GM21447 (cell line): ENCODE results near the gene GUCY1A1.

Experiments used
- ATAC-seq: cut with Tn5 transposase; IDR thresholded peaks from one replicate; pipeline ENCODE4 v1.9.1; 2021; ENCODE audit not compliant: unreplicated experiment

The GUCY1A1 gene

GRCh38 chr4:155734065-155734464 is 67.4 kb downstream of the GUCY1A1 start:
- no peak for ATAC-seq

GRCh38 chr4:155734951-155735350 is 68.3 kb downstream of the GUCY1A1 start:
- ATAC-seq: no peak

DNA sequence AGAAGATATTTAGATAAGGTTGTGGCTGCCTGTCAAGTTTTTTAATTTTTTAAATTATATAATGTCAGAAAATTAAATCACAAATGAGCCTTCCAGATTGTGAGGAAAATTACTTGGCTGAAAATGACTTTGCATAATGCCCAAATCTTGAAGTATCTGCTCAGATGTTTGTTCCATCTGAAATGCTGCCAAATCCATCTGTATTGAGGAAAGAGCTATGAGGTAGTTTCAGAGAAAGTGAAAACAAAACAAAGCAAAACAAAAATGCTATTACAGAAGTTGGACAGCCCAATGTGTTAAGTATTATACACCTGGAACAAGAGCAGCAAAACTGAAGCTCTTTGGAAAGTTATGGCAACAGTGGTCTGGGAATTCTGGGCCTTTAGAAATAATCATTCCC is 68.8 kb downstream of the GUCY1A1 start:
- no peak for ATAC-seq

DNA sequence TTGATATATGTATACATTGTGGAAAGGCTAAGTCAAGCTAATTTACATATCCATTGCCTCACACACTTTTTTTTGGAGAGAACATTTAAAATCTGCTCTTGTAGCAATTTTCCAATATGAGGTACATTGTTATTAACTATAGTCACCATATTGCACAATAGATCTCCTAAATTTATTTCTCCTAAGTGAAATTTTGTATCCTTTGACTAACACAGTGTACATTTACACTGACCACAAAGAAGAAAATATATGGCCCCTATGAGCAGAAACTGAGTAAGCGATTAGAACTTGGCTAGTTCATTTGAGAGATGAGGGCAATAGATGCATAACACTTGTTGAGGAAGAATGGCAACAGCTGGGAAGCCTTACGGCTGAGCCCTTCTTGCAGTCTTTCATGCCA is 71.9 kb downstream of the GUCY1A1 start:
- ATAC-seq: no peak

GRCh38 chr4:155741546-155741945 is 74.9 kb downstream of the GUCY1A1 start:
- ATAC-seq: no peak

- no peak for ATAC-seq
Observed at GRCh38 chr4:155742310-155743015, 75.8 kb downstream of the GUCY1A1 start.

DNA sequence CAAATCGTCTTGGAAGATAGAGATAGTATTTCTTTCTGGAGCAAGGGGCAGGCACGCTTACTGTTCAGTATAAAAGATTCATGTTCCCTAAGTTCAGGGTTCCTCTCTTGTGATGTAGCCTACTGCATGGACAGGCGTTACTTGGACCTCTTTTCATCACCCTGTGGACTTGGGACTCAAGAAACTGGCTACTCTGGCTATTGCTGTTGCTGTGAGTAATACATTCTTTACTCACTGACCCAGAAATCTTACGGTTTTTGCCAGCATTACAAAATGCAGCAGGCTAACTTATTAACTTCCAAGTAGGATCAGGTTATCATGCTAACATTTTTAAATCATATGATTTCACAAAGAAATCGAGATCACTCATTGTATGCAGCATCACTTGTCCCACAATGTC is 79.3 kb downstream of the GUCY1A1 start:
- ATAC-seq: no peak

GRCh38 chr4:155748039-155748438 is 81.4 kb downstream of the GUCY1A1 start:
- ATAC-seq: no peak

- no peak for ATAC-seq
Observed at GRCh38 chr4:155749041-155749440, 82.4 kb downstream of the GUCY1A1 start.

GRCh38 chr4:155751569-155751968 is 84.9 kb downstream of the GUCY1A1 start:
- no peak for ATAC-seq

DNA sequence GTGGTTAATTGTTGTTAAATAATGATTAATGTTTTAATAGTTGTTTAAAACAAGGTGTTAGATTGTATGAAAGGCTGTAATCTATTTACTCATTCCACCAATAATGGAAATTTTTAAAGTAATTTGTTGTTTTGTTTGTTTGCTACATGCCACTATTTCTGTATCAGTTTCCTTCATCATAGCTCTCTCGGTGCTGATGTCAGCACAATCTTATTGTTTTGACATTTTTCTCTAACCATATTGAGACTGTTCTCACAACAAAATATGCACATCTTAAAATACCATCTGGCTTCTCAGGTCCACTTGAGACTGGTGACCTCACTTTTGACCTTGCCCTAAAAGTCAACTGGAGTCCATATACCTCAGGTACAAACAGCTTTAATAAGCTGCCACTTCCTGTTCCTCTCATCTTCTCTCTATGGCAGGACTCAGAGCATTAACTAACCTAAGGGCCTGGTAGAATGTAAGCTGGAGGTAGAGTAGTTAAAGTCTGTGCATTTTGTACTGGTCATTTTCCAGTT is 91.2 kb downstream of the GUCY1A1 start:
- ATAC-seq: no peak

GRCh38 chr4:155758481-155759371 is 92.1 kb downstream of the GUCY1A1 start, which contains the start of gene GUCY1B1:
Gene GUCY1B1 (plus strand): TSS chr4:155759021. CDS start chr4:155759141, 120 bp downstream.
- ATAC-seq: peak; percentile 97

DNA sequence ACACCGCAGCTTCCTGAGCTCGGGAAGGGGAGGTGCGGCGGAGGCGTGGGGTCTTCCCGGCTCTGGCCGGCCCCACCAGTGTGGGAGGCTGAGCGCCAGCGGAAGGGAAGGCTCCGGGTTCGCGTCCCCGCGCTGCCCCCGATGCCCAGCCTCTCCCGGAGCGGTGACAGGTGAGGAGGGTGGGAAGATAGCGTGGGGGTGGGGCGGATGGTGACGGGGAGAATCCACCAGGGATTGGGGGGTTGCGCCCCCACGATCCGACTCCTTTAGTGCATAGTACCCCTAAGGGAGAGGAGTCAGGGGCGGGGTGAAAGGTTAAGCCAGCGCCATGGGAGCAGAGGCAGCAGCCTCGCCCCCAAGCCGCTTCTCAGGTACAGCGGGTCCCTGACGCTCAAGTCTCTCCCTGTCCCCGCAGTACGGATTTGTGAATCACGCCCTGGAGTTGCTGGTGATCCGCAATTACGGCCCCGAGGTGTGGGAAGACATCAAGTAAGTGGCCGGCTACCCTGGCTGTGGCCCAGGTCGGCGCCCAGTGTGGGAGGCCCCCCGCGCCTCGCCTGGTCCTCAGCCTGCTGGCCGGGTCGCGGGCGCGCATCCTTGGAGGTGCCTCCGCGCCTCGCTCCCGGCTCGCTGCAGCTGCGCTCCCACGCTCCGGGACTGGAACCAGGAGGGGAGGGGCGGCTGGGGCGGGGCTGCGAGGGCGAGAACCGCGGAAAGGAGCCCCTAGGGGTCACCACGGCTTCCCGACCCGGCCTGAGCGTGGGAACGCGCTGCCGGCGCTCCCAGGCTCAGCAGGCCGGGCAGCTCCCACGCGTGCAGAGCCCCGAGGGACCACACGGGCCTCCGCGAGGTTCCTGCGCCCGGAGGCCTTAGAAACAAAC is 93.0 kb downstream of the GUCY1A1 start:
- ATAC-seq: peak; percentile 27

GRCh38 chr4:155761047-155761446 is 94.4 kb downstream of the GUCY1A1 start:
- ATAC-seq: no peak

DNA sequence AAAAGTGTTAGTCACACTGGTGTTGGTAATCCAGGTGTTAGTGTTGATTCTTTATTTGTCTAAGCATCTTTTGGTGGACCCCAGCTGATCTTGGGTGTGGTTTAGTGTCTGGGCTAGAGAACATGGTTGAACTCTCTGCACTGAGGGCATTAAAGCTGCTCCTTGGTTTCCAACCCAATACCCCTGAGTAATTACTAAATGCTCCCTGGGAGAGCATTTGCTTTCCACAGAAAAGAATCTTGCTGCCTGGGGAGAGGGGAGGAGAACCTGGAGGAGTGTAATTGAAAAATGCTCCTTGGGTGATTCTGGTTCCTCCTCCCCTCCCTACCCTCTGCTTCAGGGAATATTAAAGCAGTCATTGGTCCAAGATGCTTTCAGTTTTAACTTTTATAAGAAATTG is 95.3 kb downstream of the GUCY1A1 start:
- no peak for ATAC-seq

DNA sequence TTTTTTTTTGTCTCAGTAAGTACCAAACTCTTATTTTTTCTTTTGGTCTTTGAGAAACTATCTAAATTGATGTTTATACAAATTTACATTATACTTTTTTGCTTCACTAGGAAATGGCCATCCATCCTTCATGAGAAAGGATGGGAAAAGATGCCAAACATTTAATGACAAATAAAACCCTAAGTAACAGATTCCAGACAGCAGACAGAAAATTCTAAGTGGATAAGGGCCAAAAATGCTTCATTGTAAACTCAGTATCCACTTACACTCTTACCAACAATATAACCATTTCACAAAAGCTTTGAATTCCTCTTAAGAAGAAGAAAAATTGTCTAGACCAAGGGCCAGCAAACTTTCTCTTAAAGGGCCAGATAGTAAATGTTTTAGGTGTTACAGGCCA is 95.7 kb downstream of the GUCY1A1 start:
- ATAC-seq: no peak

GRCh38 chr4:155763551-155763950 is 96.9 kb downstream of the GUCY1A1 start:
- no peak for ATAC-seq

GRCh38 chr4:155765149-155765548 is 98.5 kb downstream of the GUCY1A1 start:
- ATAC-seq: no peak

DNA sequence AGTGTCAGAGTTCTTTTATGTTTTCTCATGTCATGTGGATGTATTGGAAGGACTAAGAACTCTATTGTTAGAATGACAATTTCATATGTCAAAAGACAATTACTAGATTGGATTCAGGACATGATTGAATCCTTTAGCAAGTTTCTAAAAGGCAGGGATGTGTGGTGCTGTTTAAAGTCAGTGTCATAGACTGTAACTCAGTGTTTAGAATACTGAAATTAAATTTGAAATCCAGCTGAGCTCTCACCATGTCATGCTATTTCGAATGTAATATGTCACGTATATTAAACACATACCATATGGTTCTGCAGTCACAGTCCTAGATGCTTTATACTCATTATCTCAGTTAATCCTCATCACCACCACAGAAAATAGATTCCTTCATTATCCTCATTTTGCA is 100.0 kb downstream of the GUCY1A1 start:
- ATAC-seq: no peak

DNA sequence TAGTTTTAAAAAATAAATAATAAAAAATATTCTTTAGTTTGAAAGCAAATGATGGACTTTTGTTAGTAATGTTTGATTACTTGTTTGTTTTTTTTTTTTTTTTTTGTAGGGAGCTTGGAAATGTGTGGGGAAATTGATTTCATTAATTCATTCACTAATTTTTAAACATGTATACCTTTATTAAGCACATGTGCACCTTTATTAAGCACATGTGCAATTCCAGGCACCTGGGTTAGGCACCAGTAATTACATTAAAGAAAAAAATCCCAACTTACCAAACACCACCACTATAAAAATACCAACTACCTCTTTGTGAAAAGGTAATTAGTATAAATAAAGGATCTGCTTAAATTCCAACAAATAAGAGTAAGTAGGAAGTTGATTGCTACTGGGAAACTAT is 101.7 kb downstream of the GUCY1A1 start:
- no peak for ATAC-seq

DNA sequence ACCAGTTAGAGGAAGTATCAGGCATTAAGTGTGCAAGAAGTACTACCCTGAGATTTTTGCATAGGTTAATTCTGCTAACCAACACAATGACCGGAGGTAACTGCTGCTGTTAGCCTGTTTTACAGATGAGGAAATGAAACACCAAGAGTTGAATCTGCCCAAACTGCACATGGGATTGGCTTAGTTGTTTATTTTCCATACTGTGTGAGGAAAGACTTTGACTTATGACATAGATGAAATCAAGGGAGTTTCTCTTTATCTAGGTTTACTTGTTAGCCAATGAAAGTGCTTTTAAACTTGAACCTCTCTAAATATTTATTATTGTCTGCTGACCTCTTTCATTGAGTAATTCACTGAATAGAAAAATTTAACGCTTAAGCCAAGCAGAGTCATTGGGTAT is 102.4 kb downstream of the GUCY1A1 start:
- peak; percentile 75 for ATAC-seq
